ENCODE data around the gene TMEM163.

TMEM163 gene

GRCh38 chr2:134667081-134667480 is 51.7 kb downstream of the TMEM163 start:
- Histone ChIP-seq H2BK5ac (ENCODE audit: low read depth, low read length, poor library complexity) (no peak overlapping the region), H3K4me1 (ENCODE audit: control insufficient read depth in 1 of 2, insufficient read depth in 2 of 2, low read length in 2 of 2) (no peaks in the 10 kb centered on the region), H3K14ac (ENCODE audit: low read length) (no peak overlapping the region), H3K27me3 (ENCODE audit: insufficient read depth, low read length) (no peaks in the 10 kb centered on the region), H2AK5ac (ENCODE audit: low read length) (no peak overlapping the region), H2BK12ac (ENCODE audit: low read length) (no peak overlapping the region), H3K9me3 (ENCODE audit: insufficient read depth, low read depth, low read length) (peaks cover 2% of the 10 kb centered on the region), H3K23ac (ENCODE audit: low read length) (no peak overlapping the region), H3K79me1 (ENCODE audit: low read length) (no peaks in the 10 kb centered on the region), H3K4me2 (ENCODE audit: low read length) (no peak overlapping the region), H4K91ac (ENCODE audit: low read depth, low read length) (no peak overlapping the region), H3K27ac (ENCODE audit: low read depth, low read length) (no peak overlapping the region), H3K9ac (ENCODE audit: low read length) (no peak overlapping the region), H3K18ac (ENCODE audit: low read length) (no peak overlapping the region), H4K8ac (ENCODE audit: low read depth, low read length) (no peak overlapping the region), H2BK120ac (ENCODE audit: insufficient read depth, low read length, poor library complexity) (no peak overlapping the region), H2AFZ (ENCODE audit: insufficient read depth, low read length, poor library complexity) (no peak overlapping the region), H3K36me3 (ENCODE audit: control insufficient read depth in 1 of 2, insufficient read depth in 2 of 2, low read length in 2 of 2) (no peaks in the 10 kb centered on the region), H3K4ac (ENCODE audit: low read depth, low read length) (no peak overlapping the region), H3K79me2 (ENCODE audit: control insufficient read depth, insufficient read depth, low read length, poor library complexity) (no peaks in the 10 kb centered on the region), H4K12ac (ENCODE audit: low read depth, low read length) (no peak overlapping the region), H3K4me3 (ENCODE audit: low read depth, low read length) (no peak overlapping the region)
- DNase-seq = no peak
- WGBS (ENCODE audit: extremely low coverage, insufficient coverage, insufficient read length) = no CpG with 5 or more reads among the region's 4 CpGs

GRCh38 chr2:134665727-134666506 is 52.9 kb downstream of the TMEM163 start:
- H3K9me3 ChIP-seq (ENCODE audit: insufficient read depth, low read depth, low read length) = peaks cover 2% of the 10 kb centered on the region
- no peaks in the 10 kb centered on the region for H3K36me3 ChIP-seq (ENCODE audit: control insufficient read depth in 1 of 2, insufficient read depth in 2 of 2, low read length in 2 of 2)
- H3K4me3 ChIP-seq (ENCODE audit: low read depth, low read length) = no peak overlapping the region
- H2AK5ac ChIP-seq (ENCODE audit: low read length) = no peak overlapping the region
- no peaks in the 10 kb centered on the region for H3K79me2 ChIP-seq (ENCODE audit: control insufficient read depth, insufficient read depth, low read length, poor library complexity)
- no peaks in the 10 kb centered on the region for H3K79me1 ChIP-seq (ENCODE audit: low read length)
- no peak overlapping the region for H3K4me2 ChIP-seq (ENCODE audit: low read length)
- H3K4ac ChIP-seq (ENCODE audit: low read depth, low read length) = no peak overlapping the region
- H4K12ac ChIP-seq (ENCODE audit: low read depth, low read length) = no peak overlapping the region
- no peak overlapping the region for H2BK5ac ChIP-seq (ENCODE audit: low read depth, low read length, poor library complexity)
- no peak overlapping the region for H3K18ac ChIP-seq (ENCODE audit: low read length)
- no peaks in the 10 kb centered on the region for H3K4me1 ChIP-seq (ENCODE audit: control insufficient read depth in 1 of 2, insufficient read depth in 2 of 2, low read length in 2 of 2)
- no peak overlapping the region for H3K27ac ChIP-seq (ENCODE audit: low read depth, low read length)
- no peak overlapping the region for H3K14ac ChIP-seq (ENCODE audit: low read length)
- no peaks in the 10 kb centered on the region for H3K27me3 ChIP-seq (ENCODE audit: insufficient read depth, low read length)
- WGBS (ENCODE audit: extremely low coverage, insufficient coverage, insufficient read length) = no CpG with 5 or more reads among the region's 7 CpGs
- H3K23ac ChIP-seq (ENCODE audit: low read length) = no peak overlapping the region
- H4K91ac ChIP-seq (ENCODE audit: low read depth, low read length) = no peak overlapping the region
- H3K9ac ChIP-seq (ENCODE audit: low read length) = no peak overlapping the region
- H2AFZ ChIP-seq (ENCODE audit: insufficient read depth, low read length, poor library complexity) = no peak overlapping the region
- no peak for DNase-seq
- no peak overlapping the region for H2BK12ac ChIP-seq (ENCODE audit: low read length)
- no peak overlapping the region for H2BK120ac ChIP-seq (ENCODE audit: insufficient read depth, low read length, poor library complexity)
- H4K8ac ChIP-seq (ENCODE audit: low read depth, low read length) = no peak overlapping the region

- no peak overlapping the region for H2BK12ac ChIP-seq (ENCODE audit: low read length)
- no peak overlapping the region for H3K18ac ChIP-seq (ENCODE audit: low read length)
- H3K79me1 ChIP-seq (ENCODE audit: low read length) = no peaks in the 10 kb centered on the region
- H3K4me2 ChIP-seq (ENCODE audit: low read length) = no peak overlapping the region
- no peak overlapping the region for H2AK5ac ChIP-seq (ENCODE audit: low read length)
- no peak overlapping the region for H3K4me3 ChIP-seq (ENCODE audit: low read depth, low read length)
- H2AFZ ChIP-seq (ENCODE audit: insufficient read depth, low read length, poor library complexity) = no peak overlapping the region
- H3K36me3 ChIP-seq (ENCODE audit: control insufficient read depth in 1 of 2, insufficient read depth in 2 of 2, low read length in 2 of 2) = no peaks in the 10 kb centered on the region
- WGBS (ENCODE audit: extremely low coverage, insufficient coverage, insufficient read length) = no CpG with 5 or more reads among the region's 8 CpGs
- H4K8ac ChIP-seq (ENCODE audit: low read depth, low read length) = no peak overlapping the region
- no peak overlapping the region for H2BK120ac ChIP-seq (ENCODE audit: insufficient read depth, low read length, poor library complexity)
- H3K4ac ChIP-seq (ENCODE audit: low read depth, low read length) = no peak overlapping the region
- H3K79me2 ChIP-seq (ENCODE audit: control insufficient read depth, insufficient read depth, low read length, poor library complexity) = no peaks in the 10 kb centered on the region
- no peak overlapping the region for H2BK5ac ChIP-seq (ENCODE audit: low read depth, low read length, poor library complexity)
- no peak overlapping the region for H3K9ac ChIP-seq (ENCODE audit: low read length)
- DNase-seq = no peak
- H4K12ac ChIP-seq (ENCODE audit: low read depth, low read length) = no peak overlapping the region
- peaks cover 2% of the 10 kb centered on the region for H3K9me3 ChIP-seq (ENCODE audit: insufficient read depth, low read depth, low read length)
- H3K4me1 ChIP-seq (ENCODE audit: control insufficient read depth in 1 of 2, insufficient read depth in 2 of 2, low read length in 2 of 2) = no peaks in the 10 kb centered on the region
- no peak overlapping the region for H3K14ac ChIP-seq (ENCODE audit: low read length)
- no peak overlapping the region for H4K91ac ChIP-seq (ENCODE audit: low read depth, low read length)
- no peak overlapping the region for H3K27ac ChIP-seq (ENCODE audit: low read depth, low read length)
- H3K23ac ChIP-seq (ENCODE audit: low read length) = no peak overlapping the region
- H3K27me3 ChIP-seq (ENCODE audit: insufficient read depth, low read length) = no peaks in the 10 kb centered on the region
These were observed 55.0 kb downstream of the TMEM163 start for GRCh38 chr2:134663451-134664450.

GRCh38 chr2:134662751-134663150 is 56.0 kb downstream of the TMEM163 start:
- Histone ChIP-seq H3K27me3 (ENCODE audit: insufficient read depth, low read length) (no peaks in the 10 kb centered on the region), H2AFZ (ENCODE audit: insufficient read depth, low read length, poor library complexity) (no peak overlapping the region), H3K27ac (ENCODE audit: low read depth, low read length) (no peak overlapping the region), H2AK5ac (ENCODE audit: low read length) (no peak overlapping the region), H3K18ac (ENCODE audit: low read length) (no peak overlapping the region), H3K9me3 (ENCODE audit: insufficient read depth, low read depth, low read length) (peaks cover 2% of the 10 kb centered on the region), H4K12ac (ENCODE audit: low read depth, low read length) (no peak overlapping the region), H3K4me1 (ENCODE audit: control insufficient read depth in 1 of 2, insufficient read depth in 2 of 2, low read length in 2 of 2) (no peaks in the 10 kb centered on the region), H3K79me1 (ENCODE audit: low read length) (no peaks in the 10 kb centered on the region), H3K4me2 (ENCODE audit: low read length) (no peak overlapping the region), H3K14ac (ENCODE audit: low read length) (no peak overlapping the region), H3K79me2 (ENCODE audit: control insufficient read depth, insufficient read depth, low read length, poor library complexity) (no peaks in the 10 kb centered on the region), H4K91ac (ENCODE audit: low read depth, low read length) (no peak overlapping the region), H3K23ac (ENCODE audit: low read length) (no peak overlapping the region), H3K9ac (ENCODE audit: low read length) (no peak overlapping the region), H2BK12ac (ENCODE audit: low read length) (no peak overlapping the region), H3K36me3 (ENCODE audit: control insufficient read depth in 1 of 2, insufficient read depth in 2 of 2, low read length in 2 of 2) (no peaks in the 10 kb centered on the region), H3K4ac (ENCODE audit: low read depth, low read length) (no peak overlapping the region), H3K4me3 (ENCODE audit: low read depth, low read length) (no peak overlapping the region), H2BK120ac (ENCODE audit: insufficient read depth, low read length, poor library complexity) (no peak overlapping the region), H2BK5ac (ENCODE audit: low read depth, low read length, poor library complexity) (no peak overlapping the region), H4K8ac (ENCODE audit: low read depth, low read length) (no peak overlapping the region)
- DNase-seq = no peak
- no CpG with 5 or more reads among the region's 1 CpG for WGBS (ENCODE audit: extremely low coverage, insufficient coverage, insufficient read length)
